GM12865 (cell line): ENCODE data around the gene ANKUB1.

Experiments used
- DNase-seq: peaks from one replicate; pipeline ENCODE4 v3.0.0; 2010; ENCODE audit warnings: low read depth
- H3K4me3 ChIP-seq: 2 replicates; pipeline ENCODE4 v1.5.1; 2011; ENCODE audit warnings: mild to moderate bottlenecking, low read depth, low read length, control low read depth
- TF ChIP-seq, protein P1 (sequence below): IDR thresholded peaks from 2 replicates; pipeline ENCODE4 v1.5.1; 2011; ENCODE audit warnings: low read length, control low read depth, low read depth, inconsistent platforms; ENCODE audit not compliant: insufficient read depth; ENCODE audit errors: missing control alignments

ANKUB1 gene

DNA sequence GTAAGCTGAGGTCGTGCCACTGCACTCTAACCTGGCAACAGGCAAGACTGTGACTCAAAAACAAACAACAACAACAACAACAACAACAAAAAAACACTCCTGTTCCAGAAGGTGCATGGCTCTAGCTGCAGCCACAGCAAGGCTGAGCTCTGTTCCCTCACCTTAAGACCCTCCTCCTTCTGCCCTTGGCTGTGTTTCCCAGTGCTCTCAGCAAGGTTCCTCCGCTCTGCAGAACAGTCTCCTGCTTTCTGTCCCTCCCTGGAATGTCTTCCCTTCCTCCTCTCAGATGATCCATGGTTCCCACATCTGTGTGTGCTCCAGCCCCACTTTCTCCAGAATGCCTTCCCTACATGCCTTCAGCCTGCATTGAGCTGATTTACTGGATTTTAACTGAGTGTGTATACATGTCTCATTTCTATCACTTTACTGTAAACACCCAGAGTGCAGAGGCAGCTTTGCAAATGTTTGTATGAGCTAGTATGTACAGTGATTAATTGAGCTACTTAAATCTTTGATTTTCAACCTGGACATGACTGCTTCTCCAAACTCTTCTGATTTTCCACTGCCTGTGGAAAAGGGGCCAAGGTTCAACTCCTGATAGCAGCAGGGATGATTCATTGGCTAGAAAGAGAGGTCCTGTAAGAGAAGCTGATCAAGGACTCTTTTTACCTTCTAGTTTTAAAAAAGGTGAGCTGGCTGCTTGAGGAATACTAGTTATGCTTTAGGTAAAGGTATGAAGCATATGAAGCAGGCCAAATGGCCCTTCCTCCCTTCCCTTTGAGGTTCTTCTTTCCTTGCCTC lies 14.7 kb downstream of the ANKUB1 start:
- no peak for DNase-seq
- TF ChIP-seq, protein P1, sequence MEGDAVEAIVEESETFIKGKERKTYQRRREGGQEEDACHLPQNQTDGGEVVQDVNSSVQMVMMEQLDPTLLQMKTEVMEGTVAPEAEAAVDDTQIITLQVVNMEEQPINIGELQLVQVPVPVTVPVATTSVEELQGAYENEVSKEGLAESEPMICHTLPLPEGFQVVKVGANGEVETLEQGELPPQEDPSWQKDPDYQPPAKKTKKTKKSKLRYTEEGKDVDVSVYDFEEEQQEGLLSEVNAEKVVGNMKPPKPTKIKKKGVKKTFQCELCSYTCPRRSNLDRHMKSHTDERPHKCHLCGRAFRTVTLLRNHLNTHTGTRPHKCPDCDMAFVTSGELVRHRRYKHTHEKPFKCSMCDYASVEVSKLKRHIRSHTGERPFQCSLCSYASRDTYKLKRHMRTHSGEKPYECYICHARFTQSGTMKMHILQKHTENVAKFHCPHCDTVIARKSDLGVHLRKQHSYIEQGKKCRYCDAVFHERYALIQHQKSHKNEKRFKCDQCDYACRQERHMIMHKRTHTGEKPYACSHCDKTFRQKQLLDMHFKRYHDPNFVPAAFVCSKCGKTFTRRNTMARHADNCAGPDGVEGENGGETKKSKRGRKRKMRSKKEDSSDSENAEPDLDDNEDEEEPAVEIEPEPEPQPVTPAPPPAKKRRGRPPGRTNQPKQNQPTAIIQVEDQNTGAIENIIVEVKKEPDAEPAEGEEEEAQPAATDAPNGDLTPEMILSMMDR: no peak
- H3K4me3 ChIP-seq: no peak overlapping the region

DNA sequence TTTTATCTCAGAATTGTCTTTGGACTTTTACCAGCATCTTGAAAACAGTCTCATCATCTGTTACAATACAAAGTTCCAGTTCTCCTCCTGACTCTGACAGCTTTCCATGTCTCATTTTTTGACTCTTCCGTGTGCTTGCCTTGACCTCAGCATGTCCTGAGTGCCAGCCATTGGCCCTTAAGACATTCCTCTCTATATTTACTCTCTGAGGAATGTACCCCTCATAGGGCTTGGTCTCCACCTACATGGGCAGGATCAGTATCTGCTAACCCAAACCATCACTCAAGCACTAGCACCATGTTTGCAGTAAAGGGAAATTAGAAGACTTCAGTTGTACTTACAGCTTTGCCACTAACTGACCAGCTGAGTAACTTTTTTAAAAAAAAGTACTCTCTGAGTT lies 16.2 kb downstream of the ANKUB1 start:
- TF ChIP-seq, protein P1: no peak
- no peak for DNase-seq

DNA sequence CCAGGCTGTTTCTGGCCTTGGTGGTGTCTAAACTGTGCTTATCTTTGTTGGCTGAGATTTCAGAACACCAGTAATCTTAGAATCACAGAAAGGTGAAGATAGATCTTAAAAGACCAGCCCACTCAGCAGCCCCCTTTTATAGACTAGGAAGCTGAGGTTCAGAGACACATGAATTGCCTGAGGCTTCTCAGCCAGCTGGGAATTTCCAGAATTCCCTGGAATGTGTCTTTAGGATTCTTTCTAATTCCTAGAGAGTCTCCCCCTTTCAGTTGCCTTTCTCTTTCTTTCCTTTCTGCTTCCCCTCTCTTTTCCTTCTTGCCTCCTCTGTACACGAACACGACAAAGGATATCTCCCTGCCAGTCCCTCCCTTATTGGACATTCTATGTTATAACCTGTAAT lies 19.5 kb downstream of the ANKUB1 start:
- TF ChIP-seq, protein P1: no peak
- H3K4me3 ChIP-seq: no peak overlapping the region
- no peak for DNase-seq

More for the DNA sequence above, 16.2 kb downstream of the ANKUB1 start:
- H3K4me3 ChIP-seq: no peak overlapping the region

DNA sequence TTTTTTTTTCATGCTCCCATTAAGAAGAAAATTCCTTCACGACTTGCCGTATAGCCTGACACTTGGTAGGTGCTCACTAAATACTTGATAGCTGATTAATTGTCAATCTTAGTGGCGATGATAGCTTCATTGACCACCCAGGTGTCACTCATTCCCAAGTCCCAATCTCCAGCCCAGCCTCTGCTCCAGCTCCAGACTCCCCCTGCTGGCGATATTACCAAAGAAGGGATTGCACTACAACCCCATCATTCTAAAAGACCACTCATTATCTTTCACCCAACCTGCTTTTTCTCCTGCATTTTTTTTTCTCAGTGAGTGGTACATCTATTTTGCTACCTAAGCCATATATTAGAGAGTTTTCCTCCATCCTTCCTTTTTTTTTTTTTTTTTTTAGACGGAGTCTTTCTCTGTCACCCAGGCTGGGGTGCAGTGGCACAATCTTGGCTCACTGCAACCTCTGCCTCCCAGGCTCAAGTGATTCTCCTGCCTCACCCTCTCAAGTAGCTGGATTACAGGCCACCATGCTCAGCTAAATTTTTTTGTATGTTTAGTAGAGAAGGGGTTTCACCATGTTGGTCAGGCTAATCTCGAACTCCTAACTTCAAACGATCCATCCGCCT lies 20.6 kb downstream of the ANKUB1 start:
- no peak overlapping the region for H3K4me3 ChIP-seq
- peak; percentile 49 for DNase-seq
- TF ChIP-seq, protein P1: peak; percentile 79

DNA sequence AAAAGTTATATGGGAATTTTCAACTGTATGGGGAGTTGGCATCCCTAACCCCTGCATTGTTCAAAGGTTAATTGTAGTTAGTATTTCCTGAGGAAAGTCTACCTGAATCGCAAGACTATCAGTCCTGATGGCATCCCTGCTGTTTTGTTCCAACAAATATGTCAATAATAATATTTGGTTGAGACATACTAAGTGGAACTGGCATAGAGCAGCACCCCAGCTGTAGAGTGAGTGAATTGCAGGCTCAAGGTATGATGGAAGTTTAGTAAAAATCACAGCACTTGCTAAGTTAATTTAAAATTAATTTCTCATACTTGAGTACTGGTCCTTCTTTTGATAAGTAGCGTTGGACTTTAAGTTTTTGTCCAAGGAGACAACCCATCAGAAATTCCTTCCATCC lies 22.1 kb downstream of the ANKUB1 start:
- DNase-seq: no peak
- TF ChIP-seq, protein P1: peak; percentile 27
- no peak overlapping the region for H3K4me3 ChIP-seq

DNA sequence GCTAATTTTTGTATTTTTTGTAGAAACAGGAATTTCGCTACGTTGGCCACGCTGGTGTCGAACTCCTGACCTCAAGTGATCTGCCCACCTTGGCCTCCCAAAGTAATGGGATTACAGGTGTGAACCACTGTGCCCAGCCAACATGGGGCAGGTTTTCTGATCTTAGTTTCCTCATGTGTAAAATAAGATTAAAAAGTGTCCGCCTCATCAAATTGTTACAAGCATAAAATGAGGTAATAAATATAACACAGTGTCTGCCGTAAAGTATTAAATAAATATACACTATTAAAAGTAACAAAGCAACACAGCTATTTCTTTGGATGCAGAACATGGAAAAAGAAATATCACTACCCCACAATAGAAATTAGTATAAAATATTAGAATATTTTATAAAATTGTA lies 23.6 kb downstream of the ANKUB1 start:
- no peak for DNase-seq
- TF ChIP-seq, protein P1: no peak
- no peak overlapping the region for H3K4me3 ChIP-seq
